Activated CD4-positive, alpha-beta T cell treated with anti-CD3 and anti-CD28 coated beads, Interleukin-2, Interleukin-4, amounts not matched to agents 100 ng/mL and 50 ng/mL, durations not matched to agents 16 hours and 8 hours (primary cell): ENCODE measurements around the gene ILF3.

Source experiments
- DNase-seq: peaks from one replicate; pipeline ENCODE4 v3.0.0-alpha.2; 2020; ENCODE audit warnings: low spot score

ILF3 gene

GRCh38 chr19:10695401-10696398 lies 41.6 kb downstream of the ILF3 start:
- DNase-seq, result peak; percentile 92

- peak; percentile 71 for DNase-seq
Measured at GRCh38 chr19:10699650-10700335, 45.6 kb downstream of the ILF3 start.

- peak; percentile 39 for DNase-seq
Measured at GRCh38 chr19:10701955-10702525, 47.9 kb downstream of the ILF3 start.

- DNase-seq, result no peak
Measured at GRCh38 chr19:10706990-10707389, 52.8 kb downstream of the ILF3 start.

GRCh38 chr19:10707440-10707839 lies 53.3 kb downstream of the ILF3 start:
- DNase-seq, result no peak

GRCh38 chr19:10708291-10708690 lies 54.1 kb downstream of the ILF3 start:
- DNase-seq, result no peak

GRCh38 chr19:10712045-10712444 lies 57.9 kb downstream of the ILF3 start:
- no peak for DNase-seq

- no peak for DNase-seq
Measured at GRCh38 chr19:10712754-10713153, 58.6 kb downstream of the ILF3 start.

- no peak for DNase-seq
Measured at GRCh38 chr19:10713317-10713716, 59.2 kb downstream of the ILF3 start.

- DNase-seq, result no peak
Measured at GRCh38 chr19:10717054-10717355, 62.9 kb downstream of the ILF3 start.

GRCh38 chr19:10717356-10718204 lies 63.4 kb downstream of the ILF3 start, which contains the start of gene DNM2:
TSS of gene DNM2 (plus strand) at chr19:10718079. CDS start at chr19:10718243, 164 bp downstream.
- DNase-seq, result peak; percentile 100

GRCh38 chr19:10718205-10719196 lies 64.4 kb downstream of the ILF3 start:
- DNase-seq, result peak; percentile 50

GRCh38 chr19:10719466-10719961 lies 65.4 kb downstream of the ILF3 start:
- DNase-seq, result peak; percentile 15

- DNase-seq, result no peak
Measured at GRCh38 chr19:10720607-10721125, 66.5 kb downstream of the ILF3 start.

GRCh38 chr19:10723591-10723990 lies 69.4 kb downstream of the ILF3 start:
- DNase-seq, result no peak

- DNase-seq, result no peak
Measured at GRCh38 chr19:10724573-10725071, 70.5 kb downstream of the ILF3 start.

GRCh38 chr19:10725415-10725814 lies 71.3 kb downstream of the ILF3 start:
- no peak for DNase-seq

- no peak for DNase-seq
Measured at GRCh38 chr19:10726268-10726667, 72.1 kb downstream of the ILF3 start.

GRCh38 chr19:10727685-10728201 lies 73.6 kb downstream of the ILF3 start:
- DNase-seq, result no peak

- DNase-seq, result no peak
Measured at GRCh38 chr19:10729411-10729810, 75.3 kb downstream of the ILF3 start.
